Right atrium auricular region (tissue), 2 donors: ENCODE data around the gene P2RY11. TPM values are rescaled to one million over a fixed set of nuclear protein-coding genes. Genes with fewer than 3 reads are reported as not detected.

Source experiments
- DNase-seq: peaks from one replicate; pipeline ENCODE4 v3.0.0-alpha.2; 2019; ENCODE audit warnings: low spot score
- H3K27ac ChIP-seq, 2 donors: fragments of 200-600 bp; sonication (generic); 1 replicate in 1 of 2; 2 replicates in 1 of 2; pipeline ENCODE4 v1.5.1; 2016 to 2019
- H3K27me3 ChIP-seq, 2 donors: fragments of 200-600 bp; sonication (generic); one replicate each; pipeline versions ENCODE4 v1.5.1 to v1.6.0; 2017 to 2019
- H3K36me3 ChIP-seq: fragments of 200-600 bp; sonication (generic); one replicate; pipeline ENCODE4 v1.5.1; 2016
- H3K4me1 ChIP-seq, 2 donors: fragments of 200-600 bp; sonication (generic); one replicate each; pipeline versions ENCODE4 v1.5.1 to v1.6.0; 2017 to 2019
- H3K4me3 ChIP-seq, 2 donors: fragments of 200-600 bp; sonication (generic); 1 replicate in 1 of 2; 2 replicates in 1 of 2; pipeline ENCODE4 v1.5.1; 2017 to 2019; ENCODE audit warnings: mild to moderate bottlenecking in 1 of 2, moderate library complexity in 1 of 2
- H3K9me3 ChIP-seq, 2 donors: fragments of 200-600 bp; sonication (generic); one replicate each; pipeline ENCODE4 v1.5.1; 2019
- total RNA-seq, 2 donors: library from RNA; depleted of rRNA; stranded (reverse); fragments of >200 nt; gene quantifications; one replicate each; pipeline ENCODE4 v1.1.0, GENCODE V29; 2016
- TF ChIP-seq, protein P1 (sequence below), 2 donors: fragments of 200-600 bp; sonication (generic); IDR thresholded peaks; one replicate each; pipeline ENCODE4 v1.5.1; 2019; ENCODE audit warnings: antibody characterized with exemption in 2 of 2

P2RY11 gene
- total RNA-seq, 2 donors from 2014 or later: 0.30 to 3.9 TPM

DNA sequence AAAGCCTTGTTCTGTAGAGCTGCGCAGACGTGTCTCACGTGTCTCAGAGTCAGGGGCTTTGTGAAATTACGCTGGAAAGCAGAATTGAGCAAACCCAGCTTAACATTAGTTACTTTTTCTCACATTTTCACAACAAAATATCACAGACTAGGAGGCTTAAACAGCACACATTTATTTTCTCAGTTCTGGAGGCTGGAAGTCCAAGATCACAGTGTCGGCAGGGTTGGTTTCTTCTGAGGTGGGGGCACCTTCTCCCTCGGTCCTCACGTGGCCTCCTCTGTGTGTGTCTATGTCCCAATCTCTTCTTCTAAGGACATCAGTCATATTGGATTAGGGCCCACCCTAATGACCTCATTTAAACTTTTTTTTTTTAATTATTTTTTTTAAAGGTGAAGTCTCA is 12.9 kb downstream of the P2RY11 start:
- no peaks in the 10 kb centered on the region for H3K36me3 ChIP-seq
- H3K4me3 ChIP-seq: no peak overlapping the region
- H3K27me3 ChIP-seq: no peaks in the 10 kb centered on the region
- TF ChIP-seq, protein P1, sequence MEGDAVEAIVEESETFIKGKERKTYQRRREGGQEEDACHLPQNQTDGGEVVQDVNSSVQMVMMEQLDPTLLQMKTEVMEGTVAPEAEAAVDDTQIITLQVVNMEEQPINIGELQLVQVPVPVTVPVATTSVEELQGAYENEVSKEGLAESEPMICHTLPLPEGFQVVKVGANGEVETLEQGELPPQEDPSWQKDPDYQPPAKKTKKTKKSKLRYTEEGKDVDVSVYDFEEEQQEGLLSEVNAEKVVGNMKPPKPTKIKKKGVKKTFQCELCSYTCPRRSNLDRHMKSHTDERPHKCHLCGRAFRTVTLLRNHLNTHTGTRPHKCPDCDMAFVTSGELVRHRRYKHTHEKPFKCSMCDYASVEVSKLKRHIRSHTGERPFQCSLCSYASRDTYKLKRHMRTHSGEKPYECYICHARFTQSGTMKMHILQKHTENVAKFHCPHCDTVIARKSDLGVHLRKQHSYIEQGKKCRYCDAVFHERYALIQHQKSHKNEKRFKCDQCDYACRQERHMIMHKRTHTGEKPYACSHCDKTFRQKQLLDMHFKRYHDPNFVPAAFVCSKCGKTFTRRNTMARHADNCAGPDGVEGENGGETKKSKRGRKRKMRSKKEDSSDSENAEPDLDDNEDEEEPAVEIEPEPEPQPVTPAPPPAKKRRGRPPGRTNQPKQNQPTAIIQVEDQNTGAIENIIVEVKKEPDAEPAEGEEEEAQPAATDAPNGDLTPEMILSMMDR (IDR thresholded peaks at IDR 0.05): no peak
- peaks cover 0 to 5% of the 10 kb centered on the region in 2 donors for H3K4me1 ChIP-seq
- no peaks in the 10 kb centered on the region for H3K9me3 ChIP-seq
- no peak for DNase-seq
- H3K27ac ChIP-seq: no peak overlapping the region

DNA sequence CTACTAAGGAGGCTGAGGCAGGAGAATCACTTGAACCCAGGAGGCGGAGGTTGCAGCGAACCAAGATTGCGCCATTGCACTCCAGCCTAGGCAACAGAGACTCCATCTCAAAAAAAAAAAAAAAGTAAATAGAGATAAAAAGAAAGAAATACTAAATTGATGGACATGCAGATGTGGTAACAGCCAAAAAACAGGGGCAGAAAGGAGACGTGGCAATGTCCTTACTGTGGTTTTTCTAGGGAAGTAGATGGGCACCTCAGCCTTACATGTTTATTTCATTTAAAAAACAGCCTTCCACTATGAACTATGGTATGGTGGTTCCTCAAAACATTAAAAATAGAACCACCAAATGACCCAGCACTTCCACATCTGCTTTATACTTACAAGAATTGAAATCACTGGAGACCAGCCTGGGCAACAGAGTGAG is 14.7 kb downstream of the P2RY11 start:
- TF ChIP-seq, protein P1 (IDR thresholded peaks at IDR 0.05): no peak
- Histone ChIP-seq H3K27ac (no peak overlapping the region), H3K36me3 (no peaks in the 10 kb centered on the region), H3K9me3 (no peaks in the 10 kb centered on the region), H3K4me1 (no peaks in the 10 kb centered on the region), H3K4me3 (no peak overlapping the region), H3K27me3 (no peaks in the 10 kb centered on the region)
- no peak for DNase-seq

DNA sequence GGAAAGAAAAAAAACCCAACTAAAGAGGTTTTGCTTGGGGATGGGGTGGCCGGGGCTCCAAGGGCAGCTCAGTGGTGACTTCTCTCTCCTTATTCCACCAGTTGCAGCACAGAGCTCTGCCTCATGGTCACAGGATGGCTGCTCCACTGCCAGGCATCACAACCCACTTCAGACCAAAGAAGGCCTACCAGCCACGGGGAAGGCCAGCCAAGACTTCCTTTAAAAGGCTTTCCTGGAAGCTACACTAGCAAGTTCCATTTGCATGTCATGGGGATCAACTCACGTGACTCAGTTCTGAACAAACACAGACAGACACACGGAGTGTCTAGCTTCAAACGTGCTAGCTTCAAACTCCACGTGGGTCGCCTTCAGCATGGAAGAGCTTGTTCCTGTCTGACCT is 21.4 kb downstream of the P2RY11 start:
- TF ChIP-seq, protein P1 (IDR thresholded peaks at IDR 0.05): no peak
- Histone ChIP-seq H3K9me3 (no peaks in the 10 kb centered on the region), H3K36me3 (peaks cover 43% of the 10 kb centered on the region), H3K27ac (no peak overlapping the region), H3K4me1 (no peaks in the 10 kb centered on the region), H3K27me3 (no peaks in the 10 kb centered on the region), H3K4me3 (no peak overlapping the region)
- DNase-seq: no peak

DNA sequence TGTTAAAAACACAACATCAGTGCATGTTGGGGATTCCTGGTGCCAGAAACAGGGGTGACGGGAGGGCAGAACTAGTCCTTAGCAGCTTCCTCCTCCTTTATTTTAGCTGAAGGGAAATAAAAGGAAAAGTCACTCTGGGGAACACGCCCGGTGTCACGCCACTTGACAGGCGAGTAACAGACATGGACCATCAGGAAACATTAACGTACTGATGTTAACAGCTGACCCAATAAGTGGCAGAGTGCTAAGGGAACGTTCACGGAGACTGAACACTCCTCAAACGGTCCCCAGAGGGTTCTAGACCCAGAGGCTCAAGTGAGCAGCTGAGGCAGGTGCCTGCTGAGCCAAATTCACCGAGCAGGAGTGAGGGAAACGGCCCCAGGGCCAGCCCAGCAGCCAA is 22.1 kb downstream of the P2RY11 start:
- H3K4me3 ChIP-seq: no peak overlapping the region
- no peaks in the 10 kb centered on the region for H3K4me1 ChIP-seq
- TF ChIP-seq, protein P1 (IDR thresholded peaks at IDR 0.05): no peak
- no peak overlapping the region for H3K27ac ChIP-seq
- no peaks in the 10 kb centered on the region for H3K9me3 ChIP-seq
- H3K36me3 ChIP-seq: peaks cover 50% of the 10 kb centered on the region
- DNase-seq: no peak
- no peaks in the 10 kb centered on the region for H3K27me3 ChIP-seq

DNA sequence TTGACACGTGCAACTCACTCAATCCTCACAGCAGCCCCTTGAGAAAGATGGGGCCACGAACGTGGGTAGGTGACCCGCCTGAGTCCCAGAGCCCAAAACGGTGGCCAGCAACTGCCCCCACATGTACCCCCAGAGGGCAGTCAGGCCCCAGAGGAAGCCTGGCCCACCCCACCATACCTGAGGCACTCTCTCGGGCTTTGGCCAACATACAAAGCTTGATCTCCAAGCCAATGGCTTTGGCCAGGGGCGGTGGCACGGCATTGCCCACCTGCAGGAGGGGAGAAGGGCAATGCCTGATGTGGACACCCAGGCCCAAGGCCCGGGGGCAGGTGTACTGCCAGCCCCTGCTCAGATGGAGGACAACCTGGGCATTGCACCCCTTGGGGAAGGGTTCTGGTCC is 22.5 kb downstream of the P2RY11 start:
- no peak overlapping the region for H3K27ac ChIP-seq
- no peaks in the 10 kb centered on the region for H3K27me3 ChIP-seq
- no peak overlapping the region for H3K4me3 ChIP-seq
- TF ChIP-seq, protein P1 (IDR thresholded peaks at IDR 0.05): no peak
- no peak for DNase-seq
- no peaks in the 10 kb centered on the region for H3K9me3 ChIP-seq
- no peaks in the 10 kb centered on the region for H3K4me1 ChIP-seq
- peaks cover 55% of the 10 kb centered on the region for H3K36me3 ChIP-seq

DNA sequence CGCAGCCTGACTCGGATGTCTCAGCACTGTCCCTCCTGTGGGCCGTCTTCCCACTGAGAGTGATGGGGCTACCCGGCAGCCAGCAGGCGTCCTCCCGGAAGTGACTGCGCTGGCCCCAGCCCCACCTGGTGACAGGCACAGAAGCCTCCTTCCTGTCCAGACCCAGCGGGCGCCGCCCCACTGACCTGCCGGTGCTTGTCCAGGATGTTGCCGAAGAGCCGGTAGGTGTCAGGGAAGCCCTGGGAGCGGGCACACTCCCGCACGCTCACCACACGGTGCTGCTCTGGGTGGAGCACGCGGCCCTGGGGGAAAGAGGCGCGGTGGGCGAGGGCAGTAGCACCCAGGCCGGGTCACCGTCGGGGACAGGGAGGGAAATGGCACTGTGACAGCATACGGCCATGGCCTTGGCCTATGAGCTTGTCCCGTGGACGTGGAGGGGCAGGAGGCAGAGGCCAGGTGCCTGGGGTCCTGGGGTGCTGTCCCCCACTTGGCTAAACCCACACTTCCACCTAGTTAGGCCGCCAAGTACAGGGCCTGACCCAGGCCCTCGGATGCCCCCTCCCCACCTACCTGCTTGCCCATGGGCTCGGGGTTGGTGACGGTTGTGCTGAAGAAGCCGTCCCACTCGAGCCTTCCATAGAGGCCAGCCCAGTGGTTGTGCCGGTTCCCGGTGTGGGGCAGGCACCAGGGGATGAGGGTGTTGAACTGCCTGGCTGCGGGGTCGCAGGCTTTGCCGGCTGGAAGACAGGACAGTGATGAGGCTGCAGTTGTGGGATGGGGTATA is 24.2 kb downstream of the P2RY11 start:
- DNase-seq: no peak

More for the DNA sequence above, 24.2 kb downstream of the P2RY11 start:
- no peak overlapping the region for H3K4me3 ChIP-seq
- no peaks in the 10 kb centered on the region for H3K27me3 ChIP-seq
- H3K9me3 ChIP-seq: no peaks in the 10 kb centered on the region
- no peak overlapping the region for H3K27ac ChIP-seq
- H3K4me1 ChIP-seq: no peaks in the 10 kb centered on the region
- TF ChIP-seq, protein P1 (IDR thresholded peaks at IDR 0.05): no peak
- H3K36me3 ChIP-seq: peaks cover 72% of the 10 kb centered on the region
